WI38 (cell line): Measurements from ENCODE around the gene CNNM1.

ENCODE experiments used
- H3K4me3 ChIP-seq: 2 replicates; pipeline ENCODE4 v1.5.1; 2011; ENCODE audit warnings: low read depth, mild to moderate bottlenecking, control low read depth, low read length
- CTCF ChIP-seq: IDR thresholded peaks from 2 replicates; pipeline ENCODE4 v1.5.1; 2012; ENCODE audit warnings: low read depth, mild to moderate bottlenecking, control low read depth, low read length

Gene CNNM1

DNA sequence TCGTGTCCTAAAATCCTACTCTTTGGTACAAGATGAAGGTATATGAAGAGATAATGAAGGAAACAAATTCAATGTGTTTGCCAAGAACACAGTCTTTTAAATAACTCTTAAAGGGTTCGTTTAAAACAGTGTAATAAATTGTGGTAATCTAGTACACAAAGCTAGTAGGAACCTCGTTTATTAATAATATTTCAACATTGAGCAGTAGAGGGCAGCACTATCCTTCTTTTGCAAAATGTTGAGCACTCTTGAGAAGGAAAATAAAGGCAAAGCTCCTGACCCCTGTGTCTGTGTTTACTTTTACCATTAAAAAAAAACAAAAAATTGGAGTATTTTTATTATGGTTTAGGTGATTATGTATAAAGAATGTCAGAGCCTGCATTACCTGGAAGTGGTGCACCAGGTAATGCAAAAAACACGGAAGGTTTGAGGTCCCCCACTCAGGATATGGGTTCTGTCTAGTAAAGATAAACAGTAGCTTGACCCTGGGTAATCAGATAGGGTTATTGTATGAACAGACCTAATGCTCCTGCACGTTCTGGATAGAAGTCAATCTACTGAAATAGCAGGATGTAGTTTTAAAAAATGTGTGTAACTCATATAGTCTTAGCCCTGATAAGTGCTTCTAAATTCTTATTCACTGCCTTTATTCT is 107.0 kb downstream of the CNNM1 start:
- no peak overlapping the region for H3K4me3 ChIP-seq
- TF ChIP-seq CTCF: no peak

DNA sequence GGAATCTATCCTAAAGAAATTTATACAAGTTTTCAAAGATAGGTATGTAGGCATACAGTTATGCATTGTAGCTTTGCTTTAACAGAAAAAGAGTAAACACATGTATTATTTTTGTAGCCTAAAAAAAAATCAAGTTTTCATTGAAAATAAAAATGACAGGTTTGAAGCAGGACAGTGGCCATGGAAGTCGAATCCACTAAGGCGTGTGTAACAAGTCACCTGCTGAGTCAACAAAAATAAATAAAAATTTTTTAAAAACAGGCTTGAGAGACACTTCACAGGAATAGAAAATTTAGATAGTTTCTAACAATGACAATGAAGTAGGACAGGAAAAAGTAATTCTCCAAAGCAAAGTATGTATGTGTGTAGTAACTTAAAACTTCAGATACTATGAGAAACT is 109.7 kb downstream of the CNNM1 start:
- TF ChIP-seq CTCF: no peak
- no peak overlapping the region for H3K4me3 ChIP-seq

- no peak for TF ChIP-seq CTCF
These were observed 113.2 kb downstream of the CNNM1 start for GRCh38 chr10:99442394-99442793.

GRCh38 chr10:99443500-99443899 is 114.3 kb downstream of the CNNM1 start:
- TF ChIP-seq CTCF: no peak
- H3K4me3 ChIP-seq: no peak overlapping the region

More at GRCh38 chr10:99442394-99442793, 113.2 kb downstream of the CNNM1 start:
- no peak overlapping the region for H3K4me3 ChIP-seq
